Measurements from ENCODE around the gene ALDH1A2.
"Not testable (repeated sequence)": the region's sequence is repeated elsewhere in the genome, so short reads cannot be mapped to it uniquely, and the experiment has no call there.

ALDH1A2 gene

DNA sequence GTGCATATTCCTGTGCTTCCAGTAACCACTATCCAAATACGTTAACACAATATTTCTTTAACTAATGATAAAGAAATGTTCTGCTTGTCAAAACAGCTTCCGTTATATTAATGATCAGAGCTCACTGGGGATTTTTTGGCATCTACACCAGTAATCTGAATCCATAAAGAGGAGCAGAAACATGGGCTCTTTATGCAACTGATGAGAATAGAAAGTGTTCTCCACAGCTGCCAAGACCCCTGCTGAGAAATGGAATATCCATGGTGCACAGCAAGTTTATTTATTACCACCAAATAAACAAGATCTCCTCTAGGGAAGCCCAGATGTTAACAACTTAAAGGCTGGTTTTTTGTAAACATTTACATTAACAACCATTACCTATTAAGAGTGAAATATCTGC is 54.5 kb downstream of the ALDH1A2 start:
- in situ Hi-C loops (cut with MboI; ENCODE audit: low sequenced_read_pairs, unreplicated experiment): no loop called here
- DNase-seq (ENCODE audit: low spot score): no peak
- TF ChIP-seq, protein P1, sequence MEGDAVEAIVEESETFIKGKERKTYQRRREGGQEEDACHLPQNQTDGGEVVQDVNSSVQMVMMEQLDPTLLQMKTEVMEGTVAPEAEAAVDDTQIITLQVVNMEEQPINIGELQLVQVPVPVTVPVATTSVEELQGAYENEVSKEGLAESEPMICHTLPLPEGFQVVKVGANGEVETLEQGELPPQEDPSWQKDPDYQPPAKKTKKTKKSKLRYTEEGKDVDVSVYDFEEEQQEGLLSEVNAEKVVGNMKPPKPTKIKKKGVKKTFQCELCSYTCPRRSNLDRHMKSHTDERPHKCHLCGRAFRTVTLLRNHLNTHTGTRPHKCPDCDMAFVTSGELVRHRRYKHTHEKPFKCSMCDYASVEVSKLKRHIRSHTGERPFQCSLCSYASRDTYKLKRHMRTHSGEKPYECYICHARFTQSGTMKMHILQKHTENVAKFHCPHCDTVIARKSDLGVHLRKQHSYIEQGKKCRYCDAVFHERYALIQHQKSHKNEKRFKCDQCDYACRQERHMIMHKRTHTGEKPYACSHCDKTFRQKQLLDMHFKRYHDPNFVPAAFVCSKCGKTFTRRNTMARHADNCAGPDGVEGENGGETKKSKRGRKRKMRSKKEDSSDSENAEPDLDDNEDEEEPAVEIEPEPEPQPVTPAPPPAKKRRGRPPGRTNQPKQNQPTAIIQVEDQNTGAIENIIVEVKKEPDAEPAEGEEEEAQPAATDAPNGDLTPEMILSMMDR (IDR thresholded peaks at IDR 0.05; ENCODE audit: borderline replicate concordance, control extremely low read depth, extremely low read depth, insufficient read depth, missing control alignments): no peak

DNA sequence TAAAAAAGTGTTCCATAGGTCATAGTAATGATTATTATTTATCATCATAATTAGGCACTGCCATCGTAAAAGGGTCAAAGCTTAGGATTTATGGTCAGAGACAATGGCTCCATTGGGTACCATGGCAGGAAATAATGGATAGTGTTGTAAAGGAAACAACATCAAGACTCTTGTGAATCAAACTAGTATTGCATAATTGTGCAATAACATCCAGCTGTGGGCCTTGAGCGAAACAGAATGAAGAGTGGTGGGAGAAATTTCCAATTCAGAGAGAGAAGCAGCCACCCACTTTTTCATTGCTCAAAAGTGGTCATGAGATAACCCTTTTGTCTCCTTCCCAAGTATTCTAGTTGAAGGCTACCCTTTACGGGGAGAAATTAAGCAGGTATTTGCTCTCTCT is 61.7 kb downstream of the ALDH1A2 start:
- DNase-seq (ENCODE audit: low spot score): no peak
- TF ChIP-seq, protein P1 (IDR thresholded peaks at IDR 0.05; ENCODE audit: borderline replicate concordance, control extremely low read depth, extremely low read depth, insufficient read depth, missing control alignments): no peak
- in situ Hi-C loops (cut with MboI; ENCODE audit: low sequenced_read_pairs, unreplicated experiment): no loop called here

DNA sequence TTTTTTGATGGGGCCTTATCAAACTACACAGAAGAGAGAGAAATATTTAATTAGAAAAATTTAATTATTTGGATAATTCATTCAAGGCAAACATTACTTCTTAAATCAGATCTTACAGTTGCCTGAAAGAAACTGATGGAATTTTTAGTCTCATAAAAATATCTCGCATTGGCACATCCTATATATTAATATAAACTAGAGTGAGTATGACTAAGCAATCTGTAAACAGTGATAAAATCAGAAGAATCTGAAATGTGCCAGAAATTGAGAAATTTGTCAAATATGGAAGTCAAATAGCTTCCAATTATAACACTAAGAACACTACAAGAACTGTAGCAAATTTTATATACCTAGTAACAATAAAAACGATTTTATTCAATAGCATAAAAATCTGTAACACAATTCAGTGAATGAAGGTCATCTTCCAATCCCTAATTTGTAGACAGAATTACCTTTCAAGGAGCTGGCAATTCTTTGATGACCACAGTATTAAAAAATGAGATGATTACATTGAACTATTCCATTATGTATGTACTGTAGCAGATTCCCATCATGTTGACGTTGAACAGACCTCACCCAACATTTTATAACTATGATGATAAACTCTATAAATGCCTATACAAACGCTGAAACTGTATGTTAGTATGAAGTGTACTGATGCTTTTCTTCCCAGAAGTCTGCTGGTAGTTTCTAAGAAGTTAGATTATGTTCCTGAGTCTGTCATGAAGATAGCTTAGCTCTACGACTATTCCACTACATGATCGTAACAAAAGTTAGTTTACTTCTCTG is 63.0 kb downstream of the ALDH1A2 start:
- TF ChIP-seq, protein P1 (IDR thresholded peaks at IDR 0.05; ENCODE audit: borderline replicate concordance, control extremely low read depth, extremely low read depth, insufficient read depth, missing control alignments): no peak
- DNase-seq (ENCODE audit: low spot score): no peak
- in situ Hi-C loops (cut with MboI; ENCODE audit: low sequenced_read_pairs, unreplicated experiment): no loop called here

DNA sequence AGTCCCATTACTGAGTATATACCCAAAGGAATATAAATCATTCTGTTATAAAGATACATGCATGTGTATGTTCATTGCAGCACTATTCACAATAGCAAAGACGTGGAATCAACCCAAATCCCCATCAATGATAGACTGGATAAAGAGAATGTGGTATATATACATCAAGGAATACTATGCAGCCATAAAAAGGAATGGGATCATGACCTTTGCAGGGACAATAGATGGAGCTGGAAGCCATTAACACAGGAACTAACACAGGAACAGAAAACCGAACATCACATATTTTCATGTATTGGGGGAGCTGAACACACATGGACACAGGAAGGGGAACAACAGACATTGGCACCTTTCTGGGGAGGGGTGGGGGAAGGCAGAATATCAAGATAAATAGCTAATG is 65.8 kb downstream of the ALDH1A2 start:
- in situ Hi-C loops (cut with MboI; ENCODE audit: low sequenced_read_pairs, unreplicated experiment); DNase-seq (ENCODE audit: low spot score): not testable (repeated sequence)

DNA sequence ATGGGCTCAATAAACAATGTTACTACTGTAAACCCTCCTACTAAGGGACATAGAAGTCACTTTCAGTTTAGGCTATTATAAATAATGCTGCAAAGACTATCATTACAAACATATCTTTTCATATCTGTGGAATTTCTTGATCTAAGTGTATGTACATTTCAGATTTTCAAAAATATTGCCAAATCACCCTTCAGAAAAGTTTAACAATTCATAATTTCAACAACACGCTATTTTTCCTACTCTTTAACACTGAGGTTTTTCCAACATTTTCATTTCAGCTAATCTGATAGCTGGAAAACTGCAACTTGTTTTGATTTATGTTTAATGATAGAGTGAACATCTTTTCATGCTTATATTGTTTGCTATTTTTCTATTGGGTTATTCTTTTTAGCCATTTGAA is 69.0 kb downstream of the ALDH1A2 start:
- no peak for DNase-seq (ENCODE audit: low spot score)
- in situ Hi-C loops (cut with MboI; ENCODE audit: low sequenced_read_pairs, unreplicated experiment): no loop called here
- TF ChIP-seq, protein P1 (IDR thresholded peaks at IDR 0.05; ENCODE audit: borderline replicate concordance, control extremely low read depth, extremely low read depth, insufficient read depth, missing control alignments): no peak

DNA sequence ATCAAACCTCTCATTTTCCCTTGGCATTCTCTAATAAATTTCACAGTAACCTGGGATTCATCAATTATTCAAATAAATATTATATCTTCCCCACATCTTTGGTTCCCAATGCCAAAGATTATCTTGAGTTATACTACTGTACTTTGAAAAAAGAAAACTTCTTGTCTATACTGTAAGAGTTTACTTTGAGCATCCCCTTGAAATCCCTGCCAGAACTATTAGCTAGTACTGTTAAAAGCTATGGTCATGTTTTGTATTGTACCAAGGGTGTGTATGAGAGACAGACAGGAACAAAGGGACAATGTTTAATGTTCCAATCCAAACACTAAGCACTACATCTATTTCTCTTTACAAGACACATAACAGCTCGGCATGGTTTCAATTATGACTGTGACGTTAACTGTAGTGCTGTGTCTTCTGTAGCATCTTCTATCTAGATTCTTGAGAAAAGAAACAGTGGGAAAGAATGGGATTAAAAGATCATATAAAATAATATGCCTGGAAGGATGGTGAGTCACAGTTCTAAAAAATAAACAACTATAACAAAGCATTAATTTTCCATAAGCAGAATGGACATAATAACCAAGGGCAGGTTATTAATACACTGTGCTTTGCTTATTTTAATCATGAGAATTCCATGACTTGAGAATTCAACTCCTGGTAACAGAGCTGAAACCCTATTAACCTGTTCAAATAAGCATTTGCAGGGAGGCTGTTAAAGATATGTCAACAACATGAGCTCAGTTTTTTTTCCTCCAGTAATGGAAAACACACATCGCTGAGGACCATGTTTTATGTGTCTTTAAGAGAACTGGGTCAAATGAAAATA is 71.1 kb downstream of the ALDH1A2 start:
- in situ Hi-C loops (cut with MboI; ENCODE audit: low sequenced_read_pairs, unreplicated experiment): no loop called here
- DNase-seq (ENCODE audit: low spot score): no peak
- TF ChIP-seq, protein P1 (IDR thresholded peaks at IDR 0.05; ENCODE audit: borderline replicate concordance, control extremely low read depth, extremely low read depth, insufficient read depth, missing control alignments): no peak

Measured in GM13976 (cell line).